ENCODE data around the gene KCNIP1. TPM values are rescaled to one million over a fixed set of nuclear protein-coding genes. Genes with fewer than 3 reads are reported as not detected.

Gene KCNIP1
- total RNA-seq, 1 donor from 2014 or later = not detected

GRCh38 chr5:170678811-170679210, 175.0 kb downstream of the KCNIP1 start:
- Histone ChIP-seq H3K36me3 (no peaks in the 10 kb centered on the region), H3K27ac (no peak overlapping the region), H3K9me3 (no peaks in the 10 kb centered on the region), H3K4me1 (no peaks in the 10 kb centered on the region), H3K27me3 (no peaks in the 10 kb centered on the region), H3K4me3 (no peak overlapping the region)
- DNase-seq (ENCODE audit: extremely low spot score in 2 of 2) = no peak
- intact Hi-C loops (cut with DNase I) = no loop called here
- TF ChIP-seq POLR2A (IDR thresholded peaks at IDR 0.05) = no peak
- no peak for TF ChIP-seq CTCF (IDR thresholded peaks at IDR 0.05)
- no peak for TF ChIP-seq POLR2AphosphoS5 (IDR thresholded peaks at IDR 0.05; ENCODE audit: insufficient read depth in 1 of 2, low read depth in 1 of 2)

GRCh38 chr5:170681013-170681433, 177.2 kb downstream of the KCNIP1 start:
- H3K27me3 ChIP-seq = no peaks in the 10 kb centered on the region
- H3K27ac ChIP-seq = no peak overlapping the region
- H3K4me3 ChIP-seq = no peak overlapping the region
- no peaks in the 10 kb centered on the region for H3K4me1 ChIP-seq
- TF ChIP-seq CTCF (IDR thresholded peaks at IDR 0.05) = no peak
- no peak for TF ChIP-seq POLR2AphosphoS5 (IDR thresholded peaks at IDR 0.05; ENCODE audit: insufficient read depth in 1 of 2, low read depth in 1 of 2)
- no peak for DNase-seq (ENCODE audit: extremely low spot score in 2 of 2)
- intact Hi-C loops (cut with DNase I) = no loop called here
- no peaks in the 10 kb centered on the region for H3K36me3 ChIP-seq
- H3K9me3 ChIP-seq = no peaks in the 10 kb centered on the region

GRCh38 chr5:170691657-170692056, 187.8 kb downstream of the KCNIP1 start:
- no peak overlapping the region for H3K4me3 ChIP-seq
- no peaks in the 10 kb centered on the region for H3K9me3 ChIP-seq
- H3K27me3 ChIP-seq = no peaks in the 10 kb centered on the region
- TF ChIP-seq CTCF (IDR thresholded peaks at IDR 0.05) (no peak), POLR2AphosphoS5 (IDR thresholded peaks at IDR 0.05; ENCODE audit: insufficient read depth in 1 of 2, low read depth in 1 of 2) (no peak), POLR2A (IDR thresholded peaks at IDR 0.05) (no peak)
- no peaks in the 10 kb centered on the region for H3K4me1 ChIP-seq
- no peak for DNase-seq (ENCODE audit: extremely low spot score in 2 of 2)
- H3K27ac ChIP-seq = no peak overlapping the region
- intact Hi-C loops (cut with DNase I) = no loop called here
- H3K36me3 ChIP-seq = no peaks in the 10 kb centered on the region

- intact Hi-C loops (cut with DNase I) = no loop called here
- H3K4me1 ChIP-seq = no peaks in the 10 kb centered on the region
- H3K4me3 ChIP-seq = no peak overlapping the region
- TF ChIP-seq POLR2AphosphoS5 (IDR thresholded peaks at IDR 0.05; ENCODE audit: insufficient read depth in 1 of 2, low read depth in 1 of 2) (no peak), CTCF (IDR thresholded peaks at IDR 0.05) (no peak), POLR2A (IDR thresholded peaks at IDR 0.05) (no peak)
- no peak for DNase-seq (ENCODE audit: extremely low spot score in 2 of 2)
- H3K27ac ChIP-seq = no peak overlapping the region
- H3K36me3 ChIP-seq = no peaks in the 10 kb centered on the region
- H3K27me3 ChIP-seq = no peaks in the 10 kb centered on the region
- no peaks in the 10 kb centered on the region for H3K9me3 ChIP-seq
Measured at GRCh38 chr5:170693701-170694100, 189.9 kb downstream of the KCNIP1 start.

GRCh38 chr5:170694911-170695310, 191.1 kb downstream of the KCNIP1 start:
- Histone ChIP-seq H3K4me3 (no peak overlapping the region), H3K27me3 (no peaks in the 10 kb centered on the region), H3K36me3 (no peaks in the 10 kb centered on the region), H3K4me1 (no peaks in the 10 kb centered on the region), H3K27ac (no peak overlapping the region), H3K9me3 (no peaks in the 10 kb centered on the region)
- no peak for DNase-seq (ENCODE audit: extremely low spot score in 2 of 2)
- TF ChIP-seq CTCF (IDR thresholded peaks at IDR 0.05) (no peak), POLR2AphosphoS5 (IDR thresholded peaks at IDR 0.05; ENCODE audit: insufficient read depth in 1 of 2, low read depth in 1 of 2) (no peak), POLR2A (IDR thresholded peaks at IDR 0.05) (no peak)
- intact Hi-C loops (cut with DNase I) = no loop called here
